AG04449 (cell line): ENCODE measurements around the gene SYT7.

Experiments
- CTCF ChIA-PET: fragments of 350-600 bp; formaldehyde crosslinking; extraction: SDS; loops from one replicate; lab custom pipeline; 2021; ENCODE audit warnings: antibody characterized with exemption; lab: Yijun Ruan, JAX
- POLR2A ChIA-PET: fragments of 400-600, 350-600 bp; formaldehyde crosslinking; extraction: SDS; loops from one replicate; lab custom pipeline; 2020; ENCODE audit warnings: antibody characterized with exemption, inconsistent platforms; lab: Yijun Ruan, JAX
- DNase-seq: peaks from one replicate; pipeline ENCODE4 v3.0.0-alpha.2; 2010; ENCODE audit warnings: low read depth, low spot score
- H3K4me3 ChIP-seq: 2 replicates; pipeline ENCODE4 v1.5.1; 2011; ENCODE audit warnings: low read depth, mild to moderate bottlenecking, control low read depth, low read length
- CTCF ChIP-seq: IDR thresholded peaks from one replicate; pipeline ENCODE4 v1.5.1; 2011; ENCODE audit warnings: mild to moderate bottlenecking, moderate library complexity, low read length, control low read depth, inconsistent platforms; ENCODE audit not compliant: insufficient read depth; ENCODE audit errors: missing control alignments

The SYT7 gene

GRCh38 chr11:61545921-61546320 is 35.0 kb downstream of the SYT7 start:
- DNase-seq, result no peak
- CTCF ChIA-PET, result interaction anchor here (1.2 to 8.3 kb wide), 5 partner anchors 14 to 100 kb away, joined by 4 to 57 read pairs (median 6); no protein-coding TSS in a partner anchor
- TF ChIP-seq CTCF, result no peak
- no peak overlapping the region for H3K4me3 ChIP-seq
- POLR2A ChIA-PET, result no interaction called here

- ChIA-PET POLR2A (no interaction called here), CTCF (interaction anchor here (0.8 to 8.3 kb wide), 8 partner anchors 13 to 99 kb away, joined by 3 to 57 read pairs (median 4); no protein-coding TSS in a partner anchor)
Measured at GRCh38 chr11:61545341-61545740, 35.5 kb downstream of the SYT7 start.

GRCh38 chr11:61544466-61544865 is 36.4 kb downstream of the SYT7 start:
- no peak overlapping the region for H3K4me3 ChIP-seq
- POLR2A ChIA-PET, result interaction anchor here (0.6 kb wide), 1 partner anchor 126 kb away, joined by 3 read pairs; no protein-coding TSS in a partner anchor
- TF ChIP-seq CTCF, result no peak
- CTCF ChIA-PET, result interaction anchor here (0.8 to 8.3 kb wide), 7 partner anchors 13 to 98 kb away, joined by 3 to 57 read pairs (median 3); no protein-coding TSS in a partner anchor
- DNase-seq, result no peak

More at GRCh38 chr11:61545341-61545740, 35.5 kb downstream of the SYT7 start:
- no peak for DNase-seq
- no peak overlapping the region for H3K4me3 ChIP-seq
- no peak for TF ChIP-seq CTCF

- no peak for TF ChIP-seq CTCF
- no peak for DNase-seq
- no peak overlapping the region for H3K4me3 ChIP-seq
- POLR2A ChIA-PET, result no interaction called here
- CTCF ChIA-PET, result interaction anchor here (0.7 to 8.3 kb wide), 5 partner anchors 12 to 97 kb away, joined by 3 to 57 read pairs (median 6); no protein-coding TSS in a partner anchor
Measured at GRCh38 chr11:61543606-61544306, 37.1 kb downstream of the SYT7 start.

GRCh38 chr11:61542705-61543104 is 38.2 kb downstream of the SYT7 start:
- no peak overlapping the region for H3K4me3 ChIP-seq
- CTCF ChIA-PET, result interaction anchor here (0.9 to 8.3 kb wide), 2 partner anchors 22 to 26 kb away, joined by 3 to 57 read pairs; no protein-coding TSS in a partner anchor
- TF ChIP-seq CTCF, result no peak
- POLR2A ChIA-PET, result no interaction called here
- no peak for DNase-seq

GRCh38 chr11:61542024-61542461 is 38.8 kb downstream of the SYT7 start:
- H3K4me3 ChIP-seq, result no peak overlapping the region
- no peak for TF ChIP-seq CTCF
- CTCF ChIA-PET, result interaction anchor here (0.9 to 8.3 kb wide), 7 partner anchors 10 to 88 kb away, joined by 3 to 57 read pairs (median 5); no protein-coding TSS in a partner anchor
- no peak for DNase-seq
- POLR2A ChIA-PET, result interaction anchor here (0.5 kb wide), 1 partner anchor 96 kb away, joined by 4 read pairs; no protein-coding TSS in a partner anchor
